ENCODE measurements around the gene BNC2.

GRCh38 chr9:16386007-16386826 is 484.3 kb downstream of the BNC2 start:
- TF ChIP-seq CTCF (conservative IDR thresholded peaks at IDR 0.05; ENCODE audit: low read depth, low read length): no peak
- no peak for TF ChIP-seq USF2 (IDR thresholded peaks at IDR 0.05; ENCODE audit: low read depth, low read length)
- no peak for TF ChIP-seq CHD1 (IDR thresholded peaks at IDR 0.05; ENCODE audit: low read depth, low read length)
- no peak for TF ChIP-seq MAFK (IDR thresholded peaks at IDR 0.05; ENCODE audit: low read depth, low read length)
- TF ChIP-seq MXI1 (IDR thresholded peaks at IDR 0.05; ENCODE audit: borderline replicate concordance, low read depth, low read length): no peak
- TF ChIP-seq SMC3 (IDR thresholded peaks at IDR 0.05; ENCODE audit: low read depth, low read length): no peak
